Measurements from ENCODE around the gene NWD2.

- TF ChIP-seq CTCF (optimal IDR thresholded peaks at IDR 0.05 in 1 of 3, IDR thresholded peaks at IDR 0.05 in 1 of 3, conservative IDR thresholded peaks at IDR 0.05 in 1 of 3; ENCODE audit: extremely low read depth in 1 of 3, insufficient read depth in 2 of 3, low read length in 3 of 3): no peak
- TF ChIP-seq EZH2 (IDR thresholded peaks at IDR 0.05; ENCODE audit: low read length): no peak
These were observed 225.7 kb downstream of the NWD2 start for GRCh38 chr4:37470245-37470644.

Measured in keratinocyte (primary cell).